ES-I3 (cell line): ENCODE results near the gene SH3RF2.

ENCODE experiments used
- H3K36me3 ChIP-seq: 2 replicates; pipeline ENCODE4 v1.6.1; 2013; ENCODE audit warnings: mild to moderate bottlenecking, low read length, control low read depth, moderate library complexity; ENCODE audit not compliant: insufficient read depth
- H3K4me1 ChIP-seq: 2 replicates; pipeline ENCODE4 v1.6.1; 2013; ENCODE audit warnings: mild to moderate bottlenecking, control low read depth, low read length; ENCODE audit not compliant: insufficient read depth
- H3K9ac ChIP-seq: 2 replicates; pipeline ENCODE4 v1.6.1; 2013; ENCODE audit warnings: low read depth, mild to moderate bottlenecking, low read length, moderate library complexity
- H3K9me3 ChIP-seq: 2 replicates; pipeline ENCODE4 v1.6.1; 2013; ENCODE audit warnings: mild to moderate bottlenecking, low read length, moderate library complexity; ENCODE audit not compliant: control insufficient read depth, insufficient read depth

Gene SH3RF2

GRCh38 chr5:146055432-146055831 lies 119.1 kb downstream of the SH3RF2 start:
- H3K4me1 ChIP-seq = no peaks in the 10 kb centered on the region
- H3K36me3 ChIP-seq = no peaks in the 10 kb centered on the region
- H3K9me3 ChIP-seq = no peaks in the 10 kb centered on the region
- no peak overlapping the region for H3K9ac ChIP-seq

GRCh38 chr5:146059460-146060220 lies 123.3 kb downstream of the SH3RF2 start:
- H3K4me1 ChIP-seq = no peaks in the 10 kb centered on the region
- H3K36me3 ChIP-seq = no peaks in the 10 kb centered on the region
- H3K9me3 ChIP-seq = no peaks in the 10 kb centered on the region
- no peak overlapping the region for H3K9ac ChIP-seq

GRCh38 chr5:146060221-146060585 lies 123.8 kb downstream of the SH3RF2 start:
- Histone ChIP-seq H3K9me3 (no peaks in the 10 kb centered on the region), H3K4me1 (no peaks in the 10 kb centered on the region), H3K36me3 (no peaks in the 10 kb centered on the region), H3K9ac (no peak overlapping the region)

- H3K9me3 ChIP-seq = no peaks in the 10 kb centered on the region
- H3K9ac ChIP-seq = no peak overlapping the region
- H3K4me1 ChIP-seq = no peaks in the 10 kb centered on the region
- H3K36me3 ChIP-seq = no peaks in the 10 kb centered on the region
Observed at GRCh38 chr5:146066968-146067367, 130.6 kb downstream of the SH3RF2 start.

GRCh38 chr5:146068206-146068605 lies 131.8 kb downstream of the SH3RF2 start:
- Histone ChIP-seq H3K9ac (no peak overlapping the region), H3K36me3 (no peaks in the 10 kb centered on the region), H3K9me3 (no peaks in the 10 kb centered on the region), H3K4me1 (peaks cover 4% of the 10 kb centered on the region)

- Histone ChIP-seq H3K9me3 (no peaks in the 10 kb centered on the region), H3K9ac (no peak overlapping the region), H3K4me1 (peaks cover 12% of the 10 kb centered on the region), H3K36me3 (no peaks in the 10 kb centered on the region)
Observed at GRCh38 chr5:146068977-146069779, 132.8 kb downstream of the SH3RF2 start.

GRCh38 chr5:146069780-146070099 lies 133.4 kb downstream of the SH3RF2 start:
- H3K4me1 ChIP-seq = peaks cover 17% of the 10 kb centered on the region
- H3K9me3 ChIP-seq = no peaks in the 10 kb centered on the region
- H3K9ac ChIP-seq = no peak overlapping the region
- no peaks in the 10 kb centered on the region for H3K36me3 ChIP-seq

GRCh38 chr5:146070746-146071145 lies 134.4 kb downstream of the SH3RF2 start:
- Histone ChIP-seq H3K9me3 (no peaks in the 10 kb centered on the region), H3K9ac (no peak overlapping the region), H3K4me1 (peaks cover 18% of the 10 kb centered on the region), H3K36me3 (no peaks in the 10 kb centered on the region)

- H3K4me1 ChIP-seq = peaks cover 20% of the 10 kb centered on the region
- H3K9ac ChIP-seq = no peak overlapping the region
- H3K36me3 ChIP-seq = no peaks in the 10 kb centered on the region
- no peaks in the 10 kb centered on the region for H3K9me3 ChIP-seq
Observed at GRCh38 chr5:146071171-146071570, 134.8 kb downstream of the SH3RF2 start.

- no peaks in the 10 kb centered on the region for H3K9me3 ChIP-seq
- no peak overlapping the region for H3K9ac ChIP-seq
- H3K4me1 ChIP-seq = peaks cover 29% of the 10 kb centered on the region
- no peaks in the 10 kb centered on the region for H3K36me3 ChIP-seq
Observed at GRCh38 chr5:146072595-146072994, 136.2 kb downstream of the SH3RF2 start.

GRCh38 chr5:146073239-146073900 lies 137.0 kb downstream of the SH3RF2 start:
- peak overlapping the region; percentile 0; the same call in 1 of the 2 replicates for H3K9ac ChIP-seq
- peaks cover 35% of the 10 kb centered on the region for H3K4me1 ChIP-seq
- H3K36me3 ChIP-seq = no peaks in the 10 kb centered on the region
- no peaks in the 10 kb centered on the region for H3K9me3 ChIP-seq

- no peaks in the 10 kb centered on the region for H3K9me3 ChIP-seq
- H3K36me3 ChIP-seq = no peaks in the 10 kb centered on the region
- no peak overlapping the region; the same call in 1 of the 2 replicates for H3K9ac ChIP-seq
- peaks cover 46% of the 10 kb centered on the region for H3K4me1 ChIP-seq
Observed at GRCh38 chr5:146076028-146076427, 139.7 kb downstream of the SH3RF2 start.

GRCh38 chr5:146076455-146076854 lies 140.1 kb downstream of the SH3RF2 start:
- no peaks in the 10 kb centered on the region for H3K36me3 ChIP-seq
- H3K4me1 ChIP-seq = peaks cover 46% of the 10 kb centered on the region
- no peaks in the 10 kb centered on the region for H3K9me3 ChIP-seq
- H3K9ac ChIP-seq = no peak overlapping the region; the same call in 1 of the 2 replicates

- H3K36me3 ChIP-seq = no peaks in the 10 kb centered on the region
- no peak overlapping the region for H3K9ac ChIP-seq
- H3K4me1 ChIP-seq = peaks cover 38% of the 10 kb centered on the region
- no peaks in the 10 kb centered on the region for H3K9me3 ChIP-seq
Observed at GRCh38 chr5:146078566-146078965, 142.2 kb downstream of the SH3RF2 start.
